HepG2 (cell line): ENCODE results near the gene MEIG1. TPM values are rescaled to one million over a fixed set of nuclear protein-coding genes. Genes with fewer than 3 reads are reported as not detected.

Source experiments
- ARNTL ChIP-seq: sonication (generic); formaldehyde crosslinking; IDR thresholded peaks from 2 replicates; pipeline ENCODE4 v1.4.0; 2020; ENCODE audit warnings: mild to moderate bottlenecking, missing genetic modification reagents
- ATF7-NPFF ChIP-seq: sonication (generic); formaldehyde crosslinking; IDR thresholded peaks from 2 replicates; pipeline ENCODE4 v1.8.1; 2023; ENCODE audit warnings: mild to moderate bottlenecking, low read depth, missing genetic modification reagents, moderate library complexity
- BRF2 ChIP-seq: sonication (generic); formaldehyde crosslinking; IDR thresholded peaks from 2 replicates; pipeline ENCODE4 v1.8.1; 2022; ENCODE audit warnings: mild to moderate bottlenecking, missing genetic modification reagents
- CHD2 ChIP-seq: IDR thresholded peaks from 2 replicates; pipeline ENCODE4 v1.6.1; 2011; ENCODE audit warnings: low read depth, low read length, improper control_type of control experiment
- GLI4 ChIP-seq: sonication (generic); formaldehyde crosslinking; IDR thresholded peaks from 2 replicates; pipeline ENCODE4 v1.5.1; 2020; ENCODE audit warnings: missing genetic modification reagents, mild to moderate bottlenecking, moderate library complexity, borderline replicate concordance
- HNRNPH1 ChIP-seq: fragments of 200-400 bp; formaldehyde crosslinking; optimal IDR thresholded peaks from 2 replicates; pipeline ENCODE3; 2017; ENCODE audit warnings: mild to moderate bottlenecking, low read depth, low read length
- HNRNPK ChIP-seq: fragments of 200-400 bp; formaldehyde crosslinking; IDR thresholded peaks from 2 replicates; pipeline ENCODE4 v1.6.1; 2018; ENCODE audit warnings: low read length, low read depth, moderate library complexity, mild to moderate bottlenecking; ENCODE audit not compliant: poor library complexity, severe bottlenecking
- IKZF4 ChIP-seq: sonication (generic); formaldehyde crosslinking; IDR thresholded peaks from 2 replicates; pipeline ENCODE4 v1.5.1; 2020; ENCODE audit warnings: borderline replicate concordance, mild to moderate bottlenecking, low read depth, missing genetic modification reagents; ENCODE audit errors: not compliant biosample characterization
- JDP2 ChIP-seq: sonication (generic); formaldehyde crosslinking; IDR thresholded peaks from 2 replicates; pipeline ENCODE4 v1.8.1; 2022; ENCODE audit warnings: missing genetic modification reagents, borderline replicate concordance
- NCOA5 ChIP-seq: sonication (generic); formaldehyde crosslinking; IDR thresholded peaks from 2 replicates; pipeline ENCODE4 v1.4.0; 2020; ENCODE audit warnings: missing genetic modification reagents
- REST ChIP-seq, 2 experiments: IDR thresholded peaks; 2 replicates each; pipeline ENCODE4 v1.6.1; 2011 to 2012; ENCODE audit warnings: low read length in 2 of 2, borderline replicate concordance in 1 of 2, low read depth in 1 of 2, mild to moderate bottlenecking in 1 of 2, moderate library complexity in 1 of 2
- RFXAP ChIP-seq: sonication (generic); formaldehyde crosslinking; IDR thresholded peaks from 2 replicates; pipeline ENCODE4 v1.4.0; 2020; ENCODE audit warnings: missing genetic modification reagents, borderline replicate concordance
- SETDB1 ChIP-seq: sonication (generic); formaldehyde crosslinking; IDR thresholded peaks from 2 replicates; pipeline ENCODE4 v1.5.1; 2020; ENCODE audit warnings: missing genetic modification reagents, mild to moderate bottlenecking, borderline replicate concordance
- SOX6 ChIP-seq, 2 experiments: fragments of 450-650 bp in 1 of 2; sonication (generic) in 1 of 2; formaldehyde crosslinking in 1 of 2; IDR thresholded peaks; 2 replicates each; pipeline versions ENCODE4 v1.4.0 to v1.6.1; 2017 to 2020; ENCODE audit warnings: antibody characterized with exemption in 1 of 2, mild to moderate bottlenecking in 1 of 2, missing genetic modification reagents in 1 of 2
- TRIM24 ChIP-seq: sonication (generic); formaldehyde crosslinking; IDR thresholded peaks from 2 replicates; pipeline ENCODE4 v1.8.0; 2022; ENCODE audit warnings: mild to moderate bottlenecking, missing genetic modification reagents
- ZBTB21 ChIP-seq: sonication (generic); formaldehyde crosslinking; IDR thresholded peaks from 2 replicates; pipeline ENCODE4 v1.4.0; 2020; ENCODE audit warnings: missing genetic modification reagents
- ZFP36L1 ChIP-seq: sonication (generic); formaldehyde crosslinking; IDR thresholded peaks from 2 replicates; pipeline ENCODE4 v1.8.0; 2022; ENCODE audit warnings: mild to moderate bottlenecking, missing genetic modification reagents, moderate library complexity
- ZNF367 ChIP-seq: sonication (generic); formaldehyde crosslinking; IDR thresholded peaks from 2 replicates; pipeline ENCODE4 v1.4.0; 2020; ENCODE audit warnings: missing genetic modification reagents, borderline replicate concordance
- ZNF761 ChIP-seq: sonication (generic); formaldehyde crosslinking; conservative IDR thresholded peaks from 2 replicates; pipeline ENCODE4 v1.4.0; 2020; ENCODE audit warnings: mild to moderate bottlenecking, missing genetic modification reagents
- ZNF782 ChIP-seq: sonication (generic); formaldehyde crosslinking; IDR thresholded peaks from 2 replicates; pipeline ENCODE4 v1.4.0; 2020; ENCODE audit warnings: missing genetic modification reagents, mild to moderate bottlenecking, borderline replicate concordance
- ZSCAN25 ChIP-seq: sonication (generic); formaldehyde crosslinking; IDR thresholded peaks from 2 replicates; pipeline ENCODE4 v1.8.0; 2022; ENCODE audit warnings: mild to moderate bottlenecking, missing genetic modification reagents
- polyA plus RNA-seq, 8 experiments: library from polyadenylated mRNA; depleted of rRNA in 3 of 8; stranded (reverse) in 7 of 8; unstranded in 1 of 8; fragments of >200 nt; fragmentation: Illumina TruSeq in 4 of 8; extraction: Trizol in 4 of 8; gene quantifications; 2 replicates each; pipeline versions ENCODE4 v1.2.1 to v1.2.3, GENCODE V29; 2011 to 2016; ENCODE audit warnings: low read depth in 4 of 8, missing spikeins in 1 of 8, mixed read lengths in 1 of 8; ENCODE audit not compliant: insufficient read depth in 1 of 8
- total RNA-seq, 5 experiments: library from RNA; depleted of rRNA; stranded (reverse); fragments of >200 nt; fragmentation: Illumina TruSeq; extraction: Trizol; gene quantifications; 2 replicates each; pipeline ENCODE4 v1.2.3, GENCODE V29; 2016; ENCODE audit warnings: low read depth in 1 of 5
- TF ChIP-seq, protein P1 (sequence below): sonication (generic); formaldehyde crosslinking; IDR thresholded peaks from 2 replicates; pipeline ENCODE4 v1.5.0; 2020; ENCODE audit warnings: missing genetic modification reagents, mild to moderate bottlenecking, borderline replicate concordance

MEIG1 gene
- total and polyA plus RNA-seq, 2 of the 13 experiments (the other 11 are each of a cell fraction or from before 2014, with no cell fraction given), result not detected

DNA sequence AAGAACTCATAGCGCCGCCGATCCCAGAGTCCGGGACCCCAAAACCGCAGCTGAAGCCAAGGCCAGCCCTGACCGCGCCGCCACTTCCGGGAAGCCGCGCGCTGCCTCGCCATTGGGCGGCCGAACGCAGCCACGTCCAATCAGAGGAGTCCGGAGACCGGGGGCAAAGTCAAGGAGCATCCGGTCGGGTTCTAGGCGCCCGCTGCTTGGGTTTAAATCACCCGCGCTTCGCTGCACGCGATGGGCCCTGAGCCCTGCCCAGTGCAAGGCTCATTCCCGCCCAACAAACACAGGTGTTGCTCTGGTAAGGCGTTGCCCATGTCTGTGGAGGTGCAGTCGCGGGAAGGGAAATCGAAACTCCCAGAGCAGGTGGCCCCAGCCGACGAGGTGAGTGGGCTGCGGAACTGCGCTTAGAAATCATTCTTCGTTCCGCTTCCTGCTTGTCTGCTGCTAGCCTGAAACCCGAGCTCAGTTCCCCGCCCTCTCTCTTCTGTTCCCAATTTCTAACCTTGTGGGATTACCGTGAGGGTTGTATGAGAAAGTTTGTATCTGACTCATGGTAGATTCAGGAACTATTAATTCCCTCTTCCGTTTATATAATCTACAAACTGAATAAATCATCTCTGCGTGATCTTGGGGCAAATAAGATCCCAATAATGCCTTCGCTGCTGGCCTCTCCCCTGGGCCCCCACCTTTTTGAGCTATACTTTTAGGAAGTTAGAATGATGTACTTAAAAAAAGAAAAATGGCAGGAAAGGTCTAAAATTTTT, 5.0 kb upstream of the MEIG1 start, which contains the start of gene DCLRE1C (continued):
- peak; percentile 76; the same call in 1 of the 2 replicates for TF ChIP-seq GLI4 (CRISPR knock-in tag)
- TF ChIP-seq ATF7-NPFF (CRISPR knock-in tag), result peak; percentile 100
- peak; percentile 86; the same call in 1 of the 2 replicates for TF ChIP-seq ZNF367 (CRISPR knock-in tag)
- TF ChIP-seq CHD2, result peak; percentile 24; the same call in 1 of the 2 replicates
- no peak for TF ChIP-seq HNRNPH1
- 0 out of 2 replicates have a peak, but pooled peaks have one; percentile 50 for TF ChIP-seq ZSCAN25 (CRISPR knock-in tag)
- no peak for TF ChIP-seq ZBTB21 (CRISPR knock-in tag)
- TF ChIP-seq ZFP36L1 (CRISPR knock-in tag), result peak; percentile 99
- TF ChIP-seq BRF2 (CRISPR knock-in tag), result peak; percentile 100
- TF ChIP-seq ZNF782, result peak; percentile 87; the same call in 1 of the 2 replicates
- peak; percentile 77 for TF ChIP-seq IKZF4 (CRISPR knock-in tag)
- peak; percentile 78; the same call in 1 of the 2 replicates for TF ChIP-seq ARNTL (CRISPR knock-in tag)
- no peak for TF ChIP-seq NCOA5
- TF ChIP-seq SETDB1, result no peak
- TF ChIP-seq HNRNPK, result no peak
- TF ChIP-seq, protein P1, sequence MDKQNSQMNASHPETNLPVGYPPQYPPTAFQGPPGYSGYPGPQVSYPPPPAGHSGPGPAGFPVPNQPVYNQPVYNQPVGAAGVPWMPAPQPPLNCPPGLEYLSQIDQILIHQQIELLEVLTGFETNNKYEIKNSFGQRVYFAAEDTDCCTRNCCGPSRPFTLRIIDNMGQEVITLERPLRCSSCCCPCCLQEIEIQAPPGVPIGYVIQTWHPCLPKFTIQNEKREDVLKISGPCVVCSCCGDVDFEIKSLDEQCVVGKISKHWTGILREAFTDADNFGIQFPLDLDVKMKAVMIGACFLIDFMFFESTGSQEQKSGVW (CRISPR knock-in tag), result no peak
- peak; percentile 96 for TF ChIP-seq JDP2 (CRISPR knock-in tag)
- TF ChIP-seq RFXAP (CRISPR knock-in tag), result peak; percentile 77; the same call in 1 of the 2 replicates
- TF ChIP-seq REST (IDR thresholded peaks at IDR 0.05; ENCODE audit: borderline replicate concordance in 1 of 2, low read depth in 1 of 2, low read length in 2 of 2), result peak in 1 of 2 experiments; percentile 44; a peak in 1 of 4 replicates
- peak; percentile 94 for TF ChIP-seq ZNF761 (CRISPR knock-in tag)
- no peak for TF ChIP-seq TRIM24 (CRISPR knock-in tag)
- no peak for TF ChIP-seq SOX6 (IDR thresholded peaks at IDR 0.05)
- peak; percentile 72 for TF ChIP-seq SOX6 (CRISPR knock-in tag; IDR thresholded peaks at IDR 0.05)
